NCI-H146 treated with DMSO at 0.1 percent for 48 hours (cell line): Measurements from ENCODE around the gene AMZ1.

Source experiments
- DNase-seq: peaks from one replicate; lab custom pipeline; 2025; ENCODE audit not compliant: unreplicated experiment; lab: John Stamatoyannopoulos, UW

The AMZ1 gene

GRCh38 chr7:2687881-2688318 is at the start of gene AMZ1:
AMZ1 (plus strand) TSS chr7:2688202; CDS start chr7:2700452, 12,250 bp downstream.
- DNase-seq: no peak

GRCh38 chr7:2638224-2638991 is 49.6 kb upstream of the AMZ1 start:
- no peak for DNase-seq

- no peak for DNase-seq
These were observed 48.8 kb upstream of the AMZ1 start for GRCh38 chr7:2639181-2639681.

- no peak for DNase-seq
These were observed 48.1 kb upstream of the AMZ1 start for GRCh38 chr7:2639695-2640481.

- no peak for DNase-seq
These were observed 47.5 kb upstream of the AMZ1 start for GRCh38 chr7:2640482-2640830.

GRCh38 chr7:2640846-2641316 is 47.1 kb upstream of the AMZ1 start:
- DNase-seq: no peak

- DNase-seq: no peak
These were observed 46.3 kb upstream of the AMZ1 start for GRCh38 chr7:2641406-2642393.

- DNase-seq: no peak
These were observed 44.4 kb upstream of the AMZ1 start for GRCh38 chr7:2643386-2644219.

GRCh38 chr7:2644220-2644561 is 43.8 kb upstream of the AMZ1 start:
- DNase-seq: no peak

GRCh38 chr7:2644562-2645273 is 43.3 kb upstream of the AMZ1 start:
- no peak for DNase-seq

- no peak for DNase-seq
These were observed 42.6 kb upstream of the AMZ1 start for GRCh38 chr7:2645274-2645868.

- no peak for DNase-seq
These were observed 41.7 kb upstream of the AMZ1 start for GRCh38 chr7:2646336-2646679.

- DNase-seq: no peak
These were observed 41.1 kb upstream of the AMZ1 start for GRCh38 chr7:2646680-2647571.

- DNase-seq: no peak
These were observed 40.3 kb upstream of the AMZ1 start for GRCh38 chr7:2647594-2648172.

- no peak for DNase-seq
These were observed 38.7 kb upstream of the AMZ1 start for GRCh38 chr7:2649139-2649838.

GRCh38 chr7:2649991-2650390 is 38.0 kb upstream of the AMZ1 start:
- no peak for DNase-seq

- DNase-seq: no peak
These were observed 37.6 kb upstream of the AMZ1 start for GRCh38 chr7:2650451-2650850.
